HG02763 (cell line): ENCODE results near the gene MRPS33.
"Not testable (repeated sequence)": the region's sequence is repeated elsewhere in the genome, so short reads cannot be mapped to it uniquely, and the experiment has no call there.

Experiments used
- ATAC-seq: cut with Tn5 transposase; IDR thresholded peaks from one replicate; pipeline ENCODE4 v1.9.1; 2021; ENCODE audit warnings: mild to moderate bottlenecking, moderate library complexity; ENCODE audit not compliant: unreplicated experiment

The MRPS33 gene

DNA sequence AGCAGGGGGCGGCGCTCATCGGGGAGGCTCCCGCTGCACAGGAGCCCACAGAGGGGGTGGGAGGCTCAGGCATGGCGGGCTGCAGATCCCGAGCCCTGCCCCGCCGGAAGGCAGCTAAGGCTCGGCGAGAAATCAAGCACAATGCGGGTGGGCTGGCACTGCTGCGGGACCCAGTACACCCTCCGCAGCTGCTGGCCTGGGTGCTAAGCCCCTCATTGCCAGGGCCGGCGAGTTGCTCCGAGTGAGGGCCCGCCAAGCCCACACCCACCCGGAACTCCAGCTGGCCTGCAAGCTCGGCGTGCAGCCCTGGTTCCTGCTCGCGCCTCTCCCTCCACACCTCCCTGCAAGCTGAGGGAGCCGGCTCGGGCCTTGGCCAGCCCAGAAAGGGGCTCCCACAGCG is 57.8 kb downstream of the MRPS33 start:
- not testable (repeated sequence) for ATAC-seq
